HEK293 (cell line): ENCODE data around the gene DGKD.

Experiments used
- CTCF ChIP-seq: fragments of 450-650 bp; formaldehyde crosslinking; IDR thresholded peaks from 2 replicates; pipeline ENCODE4 v1.5.1; 2016; ENCODE audit warnings: missing biosample characterization, missing genetic modification characterization
- MEIS1 ChIP-seq: sonication (generic); formaldehyde crosslinking; IDR thresholded peaks from 2 replicates; pipeline ENCODE4 v1.8.1; 2022; ENCODE audit warnings: missing genetic modification reagents, mild to moderate bottlenecking, borderline replicate concordance
- REST ChIP-seq: fragments of 450-650 bp; formaldehyde crosslinking; IDR thresholded peaks from 2 replicates; pipeline ENCODE4 v1.5.1; 2016; ENCODE audit warnings: missing biosample characterization, missing genetic modification characterization
- ZNF350 ChIP-seq: fragments of 450-650 bp; formaldehyde crosslinking; IDR thresholded peaks from 2 replicates; pipeline ENCODE4 v1.5.0; 2017; ENCODE audit warnings: missing biosample characterization, mild to moderate bottlenecking, missing genetic modification characterization
- ZNF433 ChIP-seq: fragments of 450-650 bp; formaldehyde crosslinking; IDR thresholded peaks from 2 replicates; pipeline ENCODE4 v1.5.1; 2016; ENCODE audit warnings: missing biosample characterization, missing genetic modification characterization, low read depth
- ZNF560 ChIP-seq: fragments of 450-650 bp; formaldehyde crosslinking; IDR thresholded peaks from 2 replicates; pipeline ENCODE4 v1.5.1; 2017; ENCODE audit warnings: missing biosample characterization, missing genetic modification characterization, borderline replicate concordance
- ZSCAN30 ChIP-seq: fragments of 450-650 bp; IDR thresholded peaks from 2 replicates; pipeline ENCODE4 v1.5.1; 2018; ENCODE audit warnings: missing biosample characterization, mild to moderate bottlenecking, missing genetic modification characterization, moderate library complexity
- TF ChIP-seq, protein P1 (sequence below): fragments of 450-650 bp; formaldehyde crosslinking; IDR thresholded peaks from 2 replicates; pipeline ENCODE4 v1.5.1; 2017; ENCODE audit warnings: missing biosample characterization, mild to moderate bottlenecking, missing genetic modification characterization, moderate library complexity

- TF ChIP-seq REST, result no peak
- TF ChIP-seq CTCF (tag by site-specific recombination), result no peak
- no peak for TF ChIP-seq ZSCAN30 (tag by site-specific recombination)
- TF ChIP-seq, protein P1, sequence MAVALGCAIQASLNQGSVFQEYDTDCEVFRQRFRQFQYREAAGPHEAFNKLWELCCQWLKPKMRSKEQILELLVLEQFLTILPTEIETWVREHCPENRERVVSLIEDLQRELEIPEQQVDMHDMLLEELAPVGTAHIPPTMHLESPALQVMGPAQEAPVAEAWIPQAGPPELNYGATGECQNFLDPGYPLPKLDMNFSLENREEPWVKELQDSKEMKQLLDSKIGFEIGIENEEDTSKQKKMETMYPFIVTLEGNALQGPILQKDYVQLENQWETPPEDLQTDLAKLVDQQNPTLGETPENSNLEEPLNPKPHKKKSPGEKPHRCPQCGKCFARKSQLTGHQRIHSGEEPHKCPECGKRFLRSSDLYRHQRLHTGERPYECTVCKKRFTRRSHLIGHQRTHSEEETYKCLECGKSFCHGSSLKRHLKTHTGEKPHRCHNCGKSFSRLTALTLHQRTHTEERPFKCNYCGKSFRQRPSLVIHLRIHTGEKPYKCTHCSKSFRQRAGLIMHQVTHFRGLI, result no peak
- no peak for TF ChIP-seq MEIS1 (CRISPR knock-in tag)
- TF ChIP-seq ZNF560 (tag by site-specific recombination), result no peak
- TF ChIP-seq ZNF350 (tag by site-specific recombination), result no peak
- no peak for TF ChIP-seq ZNF433 (tag by site-specific recombination)
Measured at GRCh38 chr2:233379034-233379433, 24.7 kb downstream of the DGKD start.
